GM19351 (cell line): ENCODE results near the gene CCDC33.

ENCODE experiments used
- ATAC-seq: cut with Tn5 transposase; IDR thresholded peaks from one replicate; pipeline ENCODE4 v1.9.1; 2021; ENCODE audit warnings: mild to moderate bottlenecking, moderate library complexity; ENCODE audit not compliant: unreplicated experiment

The CCDC33 gene

DNA sequence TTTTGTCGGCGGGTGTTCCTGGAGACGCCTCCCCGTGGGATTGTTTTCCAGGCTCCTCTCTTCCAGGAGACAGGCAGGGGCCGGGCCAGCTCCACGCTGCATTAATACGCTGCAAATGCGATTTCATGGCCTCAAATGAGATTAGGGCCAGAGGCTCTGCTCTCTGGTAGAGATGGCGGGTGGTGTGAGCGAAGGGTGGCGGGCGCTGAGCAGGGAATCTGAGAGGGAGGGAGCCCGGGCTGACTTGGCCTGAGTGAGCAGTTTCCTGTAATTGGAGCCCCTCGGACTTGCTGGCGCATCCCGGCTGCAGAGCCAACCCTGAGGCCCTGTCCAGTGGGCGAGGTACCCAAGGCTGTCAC lies 7.4 kb upstream of the CCDC33 start:
- ATAC-seq, result no peak

DNA sequence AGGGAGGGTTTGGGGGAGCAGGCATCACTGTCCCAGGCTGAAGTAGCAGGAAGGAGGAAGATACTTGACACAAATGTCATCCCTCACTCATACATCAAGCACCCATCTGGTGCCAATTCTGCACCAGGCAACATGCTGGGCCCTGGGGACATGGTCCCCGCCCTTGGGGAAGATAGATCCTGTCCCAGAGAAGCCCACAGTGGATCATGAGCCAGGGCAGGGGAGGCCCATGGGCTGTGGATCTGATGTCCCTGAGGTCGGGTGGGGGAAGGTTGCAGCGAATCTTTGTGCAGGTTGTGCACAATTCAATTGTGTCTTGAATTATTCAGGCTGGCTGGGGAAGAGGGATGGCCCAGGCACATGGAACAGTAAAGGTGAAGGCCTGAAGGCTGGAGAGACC lies 6.4 kb upstream of the CCDC33 start:
- ATAC-seq, result no peak

DNA sequence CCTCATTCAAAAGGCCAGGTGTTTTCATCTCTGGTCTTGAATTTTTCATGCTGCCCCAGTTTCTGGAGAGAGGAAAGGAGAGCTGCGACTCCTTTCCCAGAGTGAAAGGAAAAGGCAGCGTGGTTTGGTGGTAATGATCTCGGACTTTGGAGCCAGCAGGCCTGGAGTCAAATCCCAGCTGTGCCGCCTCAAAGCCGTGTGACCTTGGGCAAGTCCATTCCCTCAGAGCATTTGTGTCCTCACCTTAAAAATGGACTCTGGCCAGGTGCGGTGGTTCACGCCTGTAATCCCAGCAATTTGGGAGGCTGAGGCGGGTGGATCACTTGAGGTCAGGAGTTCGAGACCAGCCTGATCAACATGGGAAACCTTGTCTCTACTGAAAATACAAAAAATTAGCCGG lies 4.7 kb upstream of the CCDC33 start:
- no peak for ATAC-seq

- no peak for ATAC-seq
These were observed 2.8 kb upstream of the CCDC33 start for GRCh38 chr15:74233373-74233772.

DNA sequence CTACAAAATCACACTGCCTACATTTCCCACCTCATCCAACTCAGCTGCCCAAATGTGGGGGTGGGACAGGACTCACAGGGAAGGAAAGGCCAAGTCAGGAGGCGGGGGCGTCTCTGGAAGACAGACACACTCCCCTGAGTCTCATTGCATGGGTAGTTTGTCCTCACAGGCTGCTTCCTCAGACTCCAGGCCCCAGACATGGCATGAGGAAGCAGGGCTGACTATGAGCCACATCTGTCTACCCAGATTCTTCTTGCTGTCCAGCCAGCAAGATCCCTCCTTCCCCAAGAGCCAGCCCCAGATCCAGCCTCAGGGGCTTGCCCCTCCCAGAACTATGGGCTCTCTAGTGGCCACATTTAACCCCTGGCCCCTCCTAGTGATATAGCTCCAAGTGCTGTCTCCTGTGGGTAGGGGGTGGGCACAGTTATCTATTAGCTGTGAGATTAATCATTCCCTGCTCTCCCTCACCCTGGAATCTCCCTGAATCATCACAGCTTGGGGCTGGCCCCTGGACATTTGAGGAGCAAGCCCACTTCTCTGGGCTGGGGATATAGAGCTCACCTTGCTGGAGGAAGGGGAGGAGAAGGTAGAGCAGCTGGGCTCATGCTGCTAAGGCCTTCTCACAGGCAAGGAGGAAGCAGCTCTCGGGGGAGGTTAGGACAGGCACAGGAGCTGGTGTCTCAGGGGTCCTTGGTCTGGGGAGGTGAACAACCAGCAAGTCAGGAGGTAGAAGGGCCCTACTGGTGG lies 2.1 kb upstream of the CCDC33 start:
- ATAC-seq, result no peak

DNA sequence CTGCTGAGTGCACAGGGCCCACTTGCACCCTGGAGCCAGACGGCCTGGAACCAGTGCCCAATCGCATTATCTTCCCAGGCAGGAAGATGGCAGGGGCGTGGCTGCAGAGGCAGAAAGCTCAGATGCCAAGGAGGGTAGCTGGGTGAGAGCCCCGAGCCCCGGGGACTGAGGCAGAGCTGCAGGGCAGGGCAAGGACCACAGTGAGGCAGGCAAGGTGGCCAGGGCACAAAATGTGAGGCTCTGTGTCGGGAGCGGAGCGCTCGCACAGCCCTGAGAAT lies 1.6 kb upstream of the CCDC33 start:
- ATAC-seq, result no peak

DNA sequence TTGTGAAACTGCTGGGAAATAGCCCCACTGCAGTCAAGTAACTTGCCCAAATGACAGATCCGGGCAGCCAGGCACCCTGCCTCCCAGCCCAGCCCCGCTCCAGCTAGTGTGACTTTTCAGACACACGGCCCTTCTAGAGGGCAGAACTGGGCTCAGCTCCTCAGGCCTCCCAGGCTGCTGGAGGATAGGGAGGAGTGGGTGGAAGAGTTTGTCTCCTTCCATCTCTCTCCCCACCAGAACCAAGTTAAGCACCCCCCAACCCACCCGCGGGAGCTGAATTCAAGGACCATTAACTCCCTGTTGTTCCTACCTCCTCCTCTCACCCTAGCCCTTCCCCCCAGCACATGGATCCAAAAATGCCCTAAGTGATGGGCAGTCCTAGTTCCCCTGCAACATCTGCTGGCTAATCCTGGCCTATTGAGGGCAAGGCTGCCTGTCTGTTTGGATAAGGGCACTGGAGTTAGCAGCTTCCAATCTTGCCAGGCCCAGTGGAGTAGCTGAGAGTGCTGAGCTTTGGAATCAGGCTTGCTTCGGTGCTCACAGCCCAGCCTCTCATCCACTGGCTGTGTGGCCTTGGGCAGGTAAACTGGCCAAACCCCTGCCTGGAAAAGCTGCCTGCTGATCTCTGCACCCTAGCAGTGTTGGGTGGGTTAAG lies 3.1 kb downstream of the CCDC33 start:
- no peak for ATAC-seq

GRCh38 chr15:74240002-74240568 lies 4.0 kb downstream of the CCDC33 start:
- no peak for ATAC-seq

- ATAC-seq, result no peak
These were observed 4.9 kb downstream of the CCDC33 start for GRCh38 chr15:74240897-74241614.

- no peak for ATAC-seq
These were observed 6.5 kb downstream of the CCDC33 start for GRCh38 chr15:74242441-74243185.

DNA sequence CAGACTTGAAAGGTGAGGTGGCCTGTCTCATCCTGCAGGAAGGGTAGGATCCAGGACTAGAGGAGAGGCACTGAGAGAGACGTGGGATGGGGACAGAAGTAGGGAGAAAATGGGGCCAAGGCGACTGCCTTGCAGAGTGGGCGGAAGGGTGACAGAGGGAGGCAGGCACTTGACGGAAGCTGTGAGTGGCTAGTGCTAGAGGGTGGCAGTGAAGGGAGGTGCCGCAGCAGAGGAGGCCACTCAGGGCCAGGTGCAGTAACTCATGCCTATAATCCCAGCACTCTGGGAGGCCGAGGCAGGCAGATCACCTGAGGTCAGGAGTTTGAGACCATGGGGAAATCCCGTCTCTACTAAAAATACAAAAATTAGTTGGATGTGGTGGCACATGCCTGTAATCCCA lies 7.3 kb downstream of the CCDC33 start:
- ATAC-seq, result no peak

- ATAC-seq, result no peak
These were observed 8.8 kb downstream of the CCDC33 start for GRCh38 chr15:74244822-74245341.

DNA sequence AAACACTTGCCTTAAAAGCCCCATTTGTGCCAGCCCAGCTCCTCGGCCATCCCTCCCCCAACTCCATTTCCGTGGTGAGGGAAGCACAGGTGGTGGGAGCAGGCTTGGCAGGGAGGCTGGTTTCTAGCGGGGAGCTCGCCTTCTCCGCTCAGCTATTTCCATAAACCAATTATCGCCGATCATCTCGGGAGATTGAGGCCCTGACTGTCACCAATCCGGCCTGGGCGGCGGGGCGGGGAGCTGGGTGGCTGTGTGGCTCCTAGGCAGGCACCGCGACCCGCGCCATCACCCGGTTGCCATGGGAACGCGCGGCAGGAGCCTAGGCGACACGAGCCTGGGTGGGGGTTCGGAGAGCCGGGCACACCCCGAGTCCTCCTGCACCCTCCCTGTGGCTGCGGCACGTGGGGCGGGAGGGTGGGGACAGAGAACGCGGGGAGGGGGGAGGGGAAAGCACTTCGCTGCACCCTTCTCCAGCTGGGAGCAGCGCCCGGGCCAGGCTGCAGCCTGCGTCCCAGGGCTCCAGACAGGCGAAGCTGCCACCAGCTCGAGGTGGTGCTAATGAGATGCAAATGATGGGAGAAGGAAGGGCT lies 9.3 kb downstream of the CCDC33 start:
- no peak for ATAC-seq

- no peak for ATAC-seq
These were observed 14.1 kb downstream of the CCDC33 start for GRCh38 chr15:74250266-74250665.

DNA sequence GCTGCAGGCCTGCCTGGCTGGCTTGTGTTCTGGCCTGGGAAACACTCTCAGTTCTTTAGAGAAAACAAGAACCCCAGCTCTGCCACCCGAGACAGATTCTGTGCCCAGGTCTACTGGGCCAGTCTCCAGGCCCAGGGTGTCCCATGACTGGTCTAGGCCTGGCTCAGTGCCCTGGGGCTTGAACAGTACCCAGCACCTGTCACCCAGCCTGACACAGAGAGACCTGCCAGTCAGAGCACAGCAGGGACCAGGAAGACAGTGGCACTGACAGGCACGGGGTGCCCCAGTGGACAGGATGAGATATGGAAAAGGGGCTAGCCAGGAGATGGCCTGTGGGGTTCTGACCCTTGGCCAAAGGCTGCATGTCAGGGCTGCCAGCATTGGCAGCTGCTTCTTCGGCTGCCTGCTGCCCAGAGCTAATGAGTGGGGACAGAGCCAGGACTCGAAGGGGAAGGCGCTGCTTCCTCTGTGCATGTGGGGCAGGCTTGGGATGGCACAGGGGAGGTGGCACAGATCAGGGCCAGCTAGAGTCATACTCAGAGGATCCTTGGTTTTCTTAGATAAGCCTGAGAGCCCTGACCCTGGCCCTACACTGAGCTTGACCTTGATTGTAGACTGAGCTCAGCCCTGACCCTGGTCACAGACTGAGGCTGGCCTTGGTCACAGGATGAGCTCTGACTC lies 15.1 kb downstream of the CCDC33 start:
- no peak for ATAC-seq

- ATAC-seq, result no peak
These were observed 16.2 kb downstream of the CCDC33 start for GRCh38 chr15:74252291-74252690.

DNA sequence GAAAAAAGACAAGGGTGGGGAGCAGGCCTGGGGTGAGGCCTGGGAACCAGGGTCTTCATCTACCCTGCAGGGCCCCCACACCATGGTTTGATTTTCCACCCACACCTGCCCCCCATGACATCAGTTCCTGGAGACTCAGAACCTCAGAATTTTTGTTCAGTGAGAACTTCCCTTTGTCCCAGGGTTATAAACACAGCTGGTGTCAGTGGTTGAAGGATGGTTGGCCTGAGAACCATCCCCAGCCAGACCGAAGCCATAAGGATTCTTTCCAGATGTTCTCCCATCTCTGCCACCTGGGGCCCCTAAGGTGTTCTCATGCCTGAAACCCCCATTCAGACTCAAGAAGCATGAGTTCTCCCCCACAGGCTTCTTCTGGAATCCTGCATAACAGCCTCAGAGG lies 16.6 kb downstream of the CCDC33 start:
- ATAC-seq, result no peak

DNA sequence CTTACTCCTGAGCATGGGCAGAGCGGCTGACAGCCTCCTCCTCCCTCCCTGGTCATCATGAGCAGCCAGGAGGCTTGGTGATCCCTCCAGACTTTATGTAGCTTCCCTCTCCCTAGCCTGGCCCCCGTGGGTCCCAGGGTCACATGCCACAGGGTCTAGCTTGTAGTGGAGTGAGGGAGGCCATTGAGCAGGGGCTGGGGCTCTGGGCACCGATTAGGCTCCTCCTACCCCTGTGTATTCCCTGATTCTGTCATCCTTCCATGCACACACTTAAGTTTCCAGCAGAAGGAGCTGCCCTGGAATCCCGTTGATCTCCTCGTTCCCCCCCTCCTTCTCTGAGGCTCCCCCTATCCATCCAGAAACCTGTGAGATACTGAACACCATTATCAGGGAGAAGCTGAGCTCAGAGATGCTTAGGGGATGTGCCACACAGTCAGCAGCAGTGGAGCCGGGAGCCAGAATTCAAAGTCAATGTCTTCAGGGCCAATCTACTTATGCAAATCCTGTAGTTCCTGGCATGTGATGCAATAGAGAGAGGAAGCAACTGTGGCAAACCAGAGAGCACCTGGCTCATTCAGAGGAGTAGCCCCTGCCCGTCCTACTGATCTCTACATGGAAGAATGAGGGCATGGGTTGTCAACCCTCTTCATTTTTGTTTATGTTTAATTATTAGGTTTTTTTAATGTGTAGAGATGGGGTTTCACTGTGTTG lies 17.2 kb downstream of the CCDC33 start:
- no peak for ATAC-seq

GRCh38 chr15:74257105-74257504 lies 21.0 kb downstream of the CCDC33 start:
- ATAC-seq, result no peak

DNA sequence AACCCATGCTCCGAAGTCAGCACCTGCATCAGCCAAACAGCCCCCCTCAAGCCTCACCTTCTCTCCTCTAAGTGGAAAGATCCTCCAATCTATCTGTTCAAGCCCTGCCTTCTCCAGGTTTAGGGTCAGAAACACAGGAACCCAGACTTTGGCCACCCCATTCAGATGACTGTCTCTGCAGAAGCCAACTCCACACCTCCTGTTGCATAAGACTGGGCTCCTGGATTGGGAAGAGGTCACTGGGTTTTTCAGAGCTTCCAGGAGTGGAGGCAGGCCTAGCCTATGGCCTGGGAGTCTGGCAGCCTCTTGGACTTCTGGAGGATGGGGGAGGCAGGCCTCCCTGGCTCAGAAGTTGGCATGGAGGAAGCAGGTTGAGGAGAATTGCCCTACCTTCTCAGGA lies 21.5 kb downstream of the CCDC33 start:
- no peak for ATAC-seq
